HEK293T (cell line): ENCODE results near the gene DHRSX.

ENCODE experiments used
- ARNT ChIP-seq: fragments of 450-650 bp; IDR thresholded peaks from 2 replicates; pipeline ENCODE4 v1.6.1; 2017; ENCODE audit warnings: mild to moderate bottlenecking
- BHLHE40 ChIP-seq: fragments of 450-650 bp; IDR thresholded peaks from 2 replicates; pipeline ENCODE4 v1.6.1; 2016; ENCODE audit warnings: mild to moderate bottlenecking, moderate library complexity, borderline replicate concordance
- ELF4 ChIP-seq: fragments of 450-650 bp; IDR thresholded peaks from 2 replicates; pipeline ENCODE4 v1.6.1; 2017; ENCODE audit warnings: antibody characterized with exemption
- FOXM1 ChIP-seq: fragments of 450-650 bp; IDR thresholded peaks from 2 replicates; pipeline ENCODE4 v1.6.1; 2017; ENCODE audit warnings: mild to moderate bottlenecking, borderline replicate concordance
- L3MBTL2 ChIP-seq: fragments of 450-650 bp; conservative IDR thresholded peaks from 2 replicates; pipeline ENCODE4 v1.6.1; 2016; ENCODE audit warnings: mild to moderate bottlenecking
- NFRKB ChIP-seq: fragments of 450-650 bp; IDR thresholded peaks from 2 replicates; pipeline ENCODE4 v1.6.1; 2016; ENCODE audit warnings: mild to moderate bottlenecking, moderate library complexity
- SP1 ChIP-seq: fragments of 450-650 bp; IDR thresholded peaks from 2 replicates; pipeline ENCODE4 v1.6.1; 2017
- SUZ12 ChIP-seq: fragments of 450-650 bp; IDR thresholded peaks from 2 replicates; pipeline ENCODE4 v1.6.1; 2016; ENCODE audit warnings: mild to moderate bottlenecking
- ZNF384 ChIP-seq: fragments of 450-650 bp; IDR thresholded peaks from 2 replicates; pipeline ENCODE4 v1.6.1; 2016
- TF ChIP-seq, protein P1 (sequence below): fragments of 450-650 bp; IDR thresholded peaks from 2 replicates; pipeline ENCODE4 v1.6.1; 2016

DNA sequence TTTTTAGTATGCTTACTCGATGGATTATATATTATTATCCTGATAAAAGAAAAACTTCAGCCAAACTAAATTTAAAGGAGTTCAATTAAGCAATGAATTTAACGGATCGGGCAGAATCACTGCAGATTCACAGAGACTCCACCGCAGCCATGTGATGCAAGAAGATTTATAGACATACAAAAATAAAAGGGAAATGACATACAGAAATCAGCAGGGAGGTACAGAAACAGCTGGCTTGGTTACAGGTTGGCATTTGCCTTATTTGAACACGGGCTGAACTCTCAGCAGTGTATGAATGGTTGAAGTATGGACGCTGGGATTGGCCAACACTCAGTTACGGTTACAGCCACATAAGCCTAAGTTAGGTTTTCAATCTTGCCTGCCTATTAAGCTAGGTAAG lies 35.4 kb upstream of the DHRSX start:
- TF ChIP-seq L3MBTL2 (no peak), SUZ12 (no peak), BHLHE40 (no peak), ARNT (no peak), SP1 (no peak), ELF4 (no peak), NFRKB (no peak), ZNF384 (no peak), FOXM1 (no peak)
- TF ChIP-seq, protein P1, sequence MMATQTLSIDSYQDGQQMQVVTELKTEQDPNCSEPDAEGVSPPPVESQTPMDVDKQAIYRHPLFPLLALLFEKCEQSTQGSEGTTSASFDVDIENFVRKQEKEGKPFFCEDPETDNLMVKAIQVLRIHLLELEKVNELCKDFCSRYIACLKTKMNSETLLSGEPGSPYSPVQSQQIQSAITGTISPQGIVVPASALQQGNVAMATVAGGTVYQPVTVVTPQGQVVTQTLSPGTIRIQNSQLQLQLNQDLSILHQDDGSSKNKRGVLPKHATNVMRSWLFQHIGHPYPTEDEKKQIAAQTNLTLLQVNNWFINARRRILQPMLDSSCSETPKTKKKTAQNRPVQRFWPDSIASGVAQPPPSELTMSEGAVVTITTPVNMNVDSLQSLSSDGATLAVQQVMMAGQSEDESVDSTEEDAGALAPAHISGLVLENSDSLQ: no peak
